HL-60 (cell line): ENCODE data around the gene TMEM179.

Source experiments
- GABPA ChIP-seq: IDR thresholded peaks from 2 replicates; pipeline ENCODE4 v1.6.1; 2012; ENCODE audit warnings: low read depth
- POLR2AphosphoS5 ChIP-seq: IDR thresholded peaks from 2 replicates; pipeline ENCODE4 v1.6.1; 2012; ENCODE audit warnings: low read depth
- TF ChIP-seq, protein P1 (sequence below): IDR thresholded peaks from 2 replicates; pipeline ENCODE4 v1.6.1; 2012; ENCODE audit warnings: low read depth; ENCODE audit not compliant: insufficient replicate concordance
- TF ChIP-seq, protein P2 (sequence below): IDR thresholded peaks from one replicate; pipeline ENCODE4 v1.5.1; 2011; ENCODE audit warnings: low read length, control low read depth, inconsistent platforms; ENCODE audit not compliant: insufficient read depth

GRCh38 chr14:104592292-104592672 lies 12.3 kb downstream of the TMEM179 start:
- TF ChIP-seq, protein P1, sequence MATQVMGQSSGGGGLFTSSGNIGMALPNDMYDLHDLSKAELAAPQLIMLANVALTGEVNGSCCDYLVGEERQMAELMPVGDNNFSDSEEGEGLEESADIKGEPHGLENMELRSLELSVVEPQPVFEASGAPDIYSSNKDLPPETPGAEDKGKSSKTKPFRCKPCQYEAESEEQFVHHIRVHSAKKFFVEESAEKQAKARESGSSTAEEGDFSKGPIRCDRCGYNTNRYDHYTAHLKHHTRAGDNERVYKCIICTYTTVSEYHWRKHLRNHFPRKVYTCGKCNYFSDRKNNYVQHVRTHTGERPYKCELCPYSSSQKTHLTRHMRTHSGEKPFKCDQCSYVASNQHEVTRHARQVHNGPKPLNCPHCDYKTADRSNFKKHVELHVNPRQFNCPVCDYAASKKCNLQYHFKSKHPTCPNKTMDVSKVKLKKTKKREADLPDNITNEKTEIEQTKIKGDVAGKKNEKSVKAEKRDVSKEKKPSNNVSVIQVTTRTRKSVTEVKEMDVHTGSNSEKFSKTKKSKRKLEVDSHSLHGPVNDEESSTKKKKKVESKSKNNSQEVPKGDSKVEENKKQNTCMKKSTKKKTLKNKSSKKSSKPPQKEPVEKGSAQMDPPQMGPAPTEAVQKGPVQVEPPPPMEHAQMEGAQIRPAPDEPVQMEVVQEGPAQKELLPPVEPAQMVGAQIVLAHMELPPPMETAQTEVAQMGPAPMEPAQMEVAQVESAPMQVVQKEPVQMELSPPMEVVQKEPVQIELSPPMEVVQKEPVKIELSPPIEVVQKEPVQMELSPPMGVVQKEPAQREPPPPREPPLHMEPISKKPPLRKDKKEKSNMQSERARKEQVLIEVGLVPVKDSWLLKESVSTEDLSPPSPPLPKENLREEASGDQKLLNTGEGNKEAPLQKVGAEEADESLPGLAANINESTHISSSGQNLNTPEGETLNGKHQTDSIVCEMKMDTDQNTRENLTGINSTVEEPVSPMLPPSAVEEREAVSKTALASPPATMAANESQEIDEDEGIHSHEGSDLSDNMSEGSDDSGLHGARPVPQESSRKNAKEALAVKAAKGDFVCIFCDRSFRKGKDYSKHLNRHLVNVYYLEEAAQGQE: no peak
- TF ChIP-seq, protein P2, sequence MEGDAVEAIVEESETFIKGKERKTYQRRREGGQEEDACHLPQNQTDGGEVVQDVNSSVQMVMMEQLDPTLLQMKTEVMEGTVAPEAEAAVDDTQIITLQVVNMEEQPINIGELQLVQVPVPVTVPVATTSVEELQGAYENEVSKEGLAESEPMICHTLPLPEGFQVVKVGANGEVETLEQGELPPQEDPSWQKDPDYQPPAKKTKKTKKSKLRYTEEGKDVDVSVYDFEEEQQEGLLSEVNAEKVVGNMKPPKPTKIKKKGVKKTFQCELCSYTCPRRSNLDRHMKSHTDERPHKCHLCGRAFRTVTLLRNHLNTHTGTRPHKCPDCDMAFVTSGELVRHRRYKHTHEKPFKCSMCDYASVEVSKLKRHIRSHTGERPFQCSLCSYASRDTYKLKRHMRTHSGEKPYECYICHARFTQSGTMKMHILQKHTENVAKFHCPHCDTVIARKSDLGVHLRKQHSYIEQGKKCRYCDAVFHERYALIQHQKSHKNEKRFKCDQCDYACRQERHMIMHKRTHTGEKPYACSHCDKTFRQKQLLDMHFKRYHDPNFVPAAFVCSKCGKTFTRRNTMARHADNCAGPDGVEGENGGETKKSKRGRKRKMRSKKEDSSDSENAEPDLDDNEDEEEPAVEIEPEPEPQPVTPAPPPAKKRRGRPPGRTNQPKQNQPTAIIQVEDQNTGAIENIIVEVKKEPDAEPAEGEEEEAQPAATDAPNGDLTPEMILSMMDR: no peak
- no peak for TF ChIP-seq POLR2AphosphoS5
- TF ChIP-seq GABPA: no peak
